HepG2 (cell line): ENCODE data around the gene DNAJC4. TPM values are rescaled to one million over a fixed set of nuclear protein-coding genes. Genes with fewer than 3 reads are reported as not detected.

ENCODE experiments used
- KDM2A ChIP-seq: sonication (generic); formaldehyde crosslinking; IDR thresholded peaks from 2 replicates; pipeline ENCODE4 v1.4.0; 2020; ENCODE audit warnings: low read depth, missing genetic modification reagents, borderline replicate concordance
- POLR2AphosphoS5 ChIP-seq: IDR thresholded peaks from 2 replicates; pipeline ENCODE4 v1.6.1; 2012; ENCODE audit warnings: low read depth, low read length
- polyA plus RNA-seq, 8 experiments: library from polyadenylated mRNA; depleted of rRNA in 3 of 8; stranded (reverse) in 7 of 8; unstranded in 1 of 8; fragments of >200 nt; fragmentation: Illumina TruSeq in 4 of 8; extraction: Trizol in 4 of 8; gene quantifications; 2 replicates each; pipeline versions ENCODE4 v1.2.1 to v1.2.3, GENCODE V29; 2011 to 2016; ENCODE audit warnings: low read depth in 4 of 8, missing spikeins in 1 of 8, mixed read lengths in 1 of 8; ENCODE audit not compliant: insufficient read depth in 1 of 8
- total RNA-seq, 5 experiments: library from RNA; depleted of rRNA; stranded (reverse); fragments of >200 nt; fragmentation: Illumina TruSeq; extraction: Trizol; gene quantifications; 2 replicates each; pipeline ENCODE4 v1.2.3, GENCODE V29; 2016; ENCODE audit warnings: low read depth in 1 of 5
- TF ChIP-seq, protein P1 (sequence below): sonication (generic); formaldehyde crosslinking; IDR thresholded peaks from 2 replicates; pipeline ENCODE4 v1.9.0; 2021; ENCODE audit warnings: mild to moderate bottlenecking, missing genetic modification reagents
- TF ChIP-seq, protein P2 (sequence below): sonication (generic); formaldehyde crosslinking; IDR thresholded peaks from 2 replicates; pipeline ENCODE4 v1.4.0; 2020; ENCODE audit warnings: missing genetic modification reagents

DNAJC4 gene
- total and polyA plus RNA-seq, 2 of the 13 experiments (the other 11 are each of a cell fraction or from before 2014, with no cell fraction given), result 10.3 to 60.8 TPM

DNA sequence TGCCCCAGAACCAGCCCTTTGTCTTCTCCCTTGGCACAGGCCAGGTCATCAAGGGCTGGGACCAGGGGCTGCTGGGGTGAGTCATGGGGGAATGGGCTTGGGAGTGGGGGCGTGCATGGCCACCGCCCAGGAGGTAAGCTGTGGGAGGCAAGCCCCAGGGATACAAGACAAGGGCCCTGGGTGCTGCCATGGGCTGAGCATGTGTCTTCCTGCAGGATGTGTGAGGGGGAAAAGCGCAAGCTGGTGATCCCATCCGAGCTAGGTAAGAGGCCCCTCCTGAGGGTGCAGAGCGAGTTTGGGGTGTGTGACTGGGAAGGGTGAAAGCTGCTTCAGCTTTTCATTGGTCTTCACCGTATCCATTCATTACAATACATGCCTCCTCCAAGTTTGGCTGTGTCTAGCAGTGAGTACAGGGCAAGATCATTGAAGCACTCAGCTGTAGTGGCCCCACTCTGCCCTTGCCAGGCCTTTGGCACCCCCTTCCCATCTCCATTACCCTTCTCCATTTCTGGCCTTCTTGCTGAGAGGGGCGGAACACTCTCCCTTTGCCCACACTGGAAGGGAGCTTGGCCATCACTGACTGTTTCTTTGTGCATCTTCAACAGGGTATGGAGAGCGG lies 13.0 kb downstream of the DNAJC4 start (continued):
- TF ChIP-seq, protein P1, sequence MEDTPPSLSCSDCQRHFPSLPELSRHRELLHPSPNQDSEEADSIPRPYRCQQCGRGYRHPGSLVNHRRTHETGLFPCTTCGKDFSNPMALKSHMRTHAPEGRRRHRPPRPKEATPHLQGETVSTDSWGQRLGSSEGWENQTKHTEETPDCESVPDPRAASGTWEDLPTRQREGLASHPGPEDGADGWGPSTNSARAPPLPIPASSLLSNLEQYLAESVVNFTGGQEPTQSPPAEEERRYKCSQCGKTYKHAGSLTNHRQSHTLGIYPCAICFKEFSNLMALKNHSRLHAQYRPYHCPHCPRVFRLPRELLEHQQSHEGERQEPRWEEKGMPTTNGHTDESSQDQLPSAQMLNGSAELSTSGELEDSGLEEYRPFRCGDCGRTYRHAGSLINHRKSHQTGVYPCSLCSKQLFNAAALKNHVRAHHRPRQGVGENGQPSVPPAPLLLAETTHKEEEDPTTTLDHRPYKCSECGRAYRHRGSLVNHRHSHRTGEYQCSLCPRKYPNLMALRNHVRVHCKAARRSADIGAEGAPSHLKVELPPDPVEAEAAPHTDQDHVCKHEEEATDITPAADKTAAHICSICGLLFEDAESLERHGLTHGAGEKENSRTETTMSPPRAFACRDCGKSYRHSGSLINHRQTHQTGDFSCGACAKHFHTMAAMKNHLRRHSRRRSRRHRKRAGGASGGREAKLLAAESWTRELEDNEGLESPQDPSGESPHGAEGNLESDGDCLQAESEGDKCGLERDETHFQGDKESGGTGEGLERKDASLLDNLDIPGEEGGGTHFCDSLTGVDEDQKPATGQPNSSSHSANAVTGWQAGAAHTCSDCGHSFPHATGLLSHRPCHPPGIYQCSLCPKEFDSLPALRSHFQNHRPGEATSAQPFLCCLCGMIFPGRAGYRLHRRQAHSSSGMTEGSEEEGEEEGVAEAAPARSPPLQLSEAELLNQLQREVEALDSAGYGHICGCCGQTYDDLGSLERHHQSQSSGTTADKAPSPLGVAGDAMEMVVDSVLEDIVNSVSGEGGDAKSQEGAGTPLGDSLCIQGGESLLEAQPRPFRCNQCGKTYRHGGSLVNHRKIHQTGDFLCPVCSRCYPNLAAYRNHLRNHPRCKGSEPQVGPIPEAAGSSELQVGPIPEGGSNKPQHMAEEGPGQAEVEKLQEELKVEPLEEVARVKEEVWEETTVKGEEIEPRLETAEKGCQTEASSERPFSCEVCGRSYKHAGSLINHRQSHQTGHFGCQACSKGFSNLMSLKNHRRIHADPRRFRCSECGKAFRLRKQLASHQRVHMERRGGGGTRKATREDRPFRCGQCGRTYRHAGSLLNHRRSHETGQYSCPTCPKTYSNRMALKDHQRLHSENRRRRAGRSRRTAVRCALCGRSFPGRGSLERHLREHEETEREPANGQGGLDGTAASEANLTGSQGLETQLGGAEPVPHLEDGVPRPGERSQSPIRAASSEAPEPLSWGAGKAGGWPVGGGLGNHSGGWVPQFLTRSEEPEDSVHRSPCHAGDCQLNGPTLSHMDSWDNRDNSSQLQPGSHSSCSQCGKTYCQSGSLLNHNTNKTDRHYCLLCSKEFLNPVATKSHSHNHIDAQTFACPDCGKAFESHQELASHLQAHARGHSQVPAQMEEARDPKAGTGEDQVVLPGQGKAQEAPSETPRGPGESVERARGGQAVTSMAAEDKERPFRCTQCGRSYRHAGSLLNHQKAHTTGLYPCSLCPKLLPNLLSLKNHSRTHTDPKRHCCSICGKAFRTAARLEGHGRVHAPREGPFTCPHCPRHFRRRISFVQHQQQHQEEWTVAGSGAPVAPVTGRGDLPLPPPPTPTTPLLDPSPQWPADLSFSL (CRISPR knock-in tag), result no peak
- TF ChIP-seq POLR2AphosphoS5 (peak; percentile 28; the same call in 1 of the 2 replicates), KDM2A (CRISPR knock-in tag) (0 out of 2 replicates have a peak, but pooled peaks have one; percentile 5)
- TF ChIP-seq, protein P2, sequence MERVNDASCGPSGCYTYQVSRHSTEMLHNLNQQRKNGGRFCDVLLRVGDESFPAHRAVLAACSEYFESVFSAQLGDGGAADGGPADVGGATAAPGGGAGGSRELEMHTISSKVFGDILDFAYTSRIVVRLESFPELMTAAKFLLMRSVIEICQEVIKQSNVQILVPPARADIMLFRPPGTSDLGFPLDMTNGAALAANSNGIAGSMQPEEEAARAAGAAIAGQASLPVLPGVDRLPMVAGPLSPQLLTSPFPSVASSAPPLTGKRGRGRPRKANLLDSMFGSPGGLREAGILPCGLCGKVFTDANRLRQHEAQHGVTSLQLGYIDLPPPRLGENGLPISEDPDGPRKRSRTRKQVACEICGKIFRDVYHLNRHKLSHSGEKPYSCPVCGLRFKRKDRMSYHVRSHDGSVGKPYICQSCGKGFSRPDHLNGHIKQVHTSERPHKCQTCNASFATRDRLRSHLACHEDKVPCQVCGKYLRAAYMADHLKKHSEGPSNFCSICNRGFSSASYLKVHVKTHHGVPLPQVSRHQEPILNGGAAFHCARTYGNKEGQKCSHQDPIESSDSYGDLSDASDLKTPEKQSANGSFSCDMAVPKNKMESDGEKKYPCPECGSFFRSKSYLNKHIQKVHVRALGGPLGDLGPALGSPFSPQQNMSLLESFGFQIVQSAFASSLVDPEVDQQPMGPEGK (CRISPR knock-in tag), result 0 out of 2 replicates have a peak, but pooled peaks have one; percentile 28
